ENCODE measurements around the gene MS4A4E.

The MS4A4E gene

GRCh38 chr11:60170566-60170965 is 72.4 kb downstream of the MS4A4E start:
- DNase-seq (ENCODE audit: low spot score), result no peak

DNA sequence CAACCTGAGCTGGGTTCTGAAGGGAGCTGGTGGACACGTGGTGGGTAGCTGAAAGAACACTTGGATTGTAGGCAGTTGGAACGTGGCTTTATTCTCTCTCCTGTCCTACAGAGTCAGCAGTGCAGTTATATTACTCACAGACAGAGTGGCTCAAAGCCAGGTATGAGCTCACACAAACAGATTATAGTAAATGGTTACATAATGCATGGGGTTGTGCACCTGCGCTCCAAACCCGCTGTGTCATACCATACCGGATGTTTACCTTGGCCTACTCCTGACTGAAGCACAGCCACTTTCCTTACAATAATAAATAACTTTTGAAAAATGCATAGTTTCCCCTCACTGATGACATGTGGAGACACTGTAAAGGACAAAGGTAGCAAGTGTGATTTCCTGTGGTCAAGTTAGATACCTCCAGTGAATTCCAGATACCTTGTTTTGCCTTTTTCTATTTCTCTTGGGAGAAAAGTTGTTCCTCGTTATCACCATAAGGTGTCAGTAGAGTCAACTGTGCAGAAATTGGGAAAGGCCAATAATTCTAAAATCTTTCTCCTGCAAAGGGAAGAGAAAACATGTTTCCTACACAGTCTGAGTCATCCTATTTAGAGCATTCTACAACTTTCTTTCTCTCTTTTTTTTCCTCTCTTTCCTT is 73.5 kb downstream of the MS4A4E start:
- Histone ChIP-seq H3K4me1 (ENCODE audit: control insufficient read depth in 2 of 2, insufficient read depth in 1 of 2, low read depth in 1 of 2, low read length in 2 of 2) (no peaks in the 10 kb centered on the region), H2BK5ac (ENCODE audit: low read length) (no peak overlapping the region), H2AFZ (ENCODE audit: low read length) (no peak overlapping the region), H3K27ac (replicated peaks; ENCODE audit: low read length) (no peak overlapping the region), H4K91ac (ENCODE audit: low read depth, low read length, poor library complexity) (no peak overlapping the region), H3K14ac (ENCODE audit: low read length) (no peak overlapping the region), H2BK15ac (ENCODE audit: low read length) (no peak overlapping the region), H3K18ac (ENCODE audit: low read length) (no peak overlapping the region), H2AK5ac (ENCODE audit: low read depth, low read length) (no peak overlapping the region), H3K36me3 (replicated peaks in 1 of 2; ENCODE audit: control insufficient read depth in 2 of 2, insufficient read depth in 2 of 2, low read length in 2 of 2) (no peaks in the 10 kb centered on the region), H3K27me3 (ENCODE audit: control insufficient read depth in 3 of 3, insufficient read depth in 3 of 3, low read depth in 1 of 3, low read length in 3 of 3) (no peaks in the 10 kb centered on the region), H3K9ac (ENCODE audit: low read depth, low read length, poor library complexity) (no peak overlapping the region), H3K4ac (ENCODE audit: low read length) (no peak overlapping the region), H3K79me1 (ENCODE audit: low read depth, low read length) (no peaks in the 10 kb centered on the region), H2BK12ac (ENCODE audit: low read length) (no peak overlapping the region), H3K4me3 (ENCODE audit: low read length in 2 of 2) (peak overlapping the region in 1 of 2 donors; percentile 5), H3K23ac (ENCODE audit: low read depth, low read length, poor library complexity) (no peak overlapping the region), H2BK120ac (ENCODE audit: low read depth, low read length) (no peak overlapping the region), H3K9me3 (replicated peaks in 1 of 2; ENCODE audit: control insufficient read depth in 2 of 2, insufficient read depth in 1 of 2, low read depth in 1 of 2, low read length in 2 of 2) (peaks cover 7 to 17% of the 10 kb centered on the region in 2 donors), H3K4me2 (ENCODE audit: insufficient read depth, low read length, poor library complexity, severe bottlenecking) (no peak overlapping the region), H4K8ac (ENCODE audit: low read depth, low read length) (no peak overlapping the region)
- DNase-seq (ENCODE audit: low spot score), result peak; percentile 27
- WGBS, 2 donors (ENCODE audit: extremely low coverage in 2 of 2, insufficient read length in 2 of 2, insufficient replicate concordance in 1 of 2), result no CpG with 5 or more reads among the region's 6 CpGs

More at GRCh38 chr11:60170566-60170965, 72.4 kb downstream of the MS4A4E start:
- H4K8ac ChIP-seq (ENCODE audit: low read depth, low read length), result no peak overlapping the region
- H2BK15ac ChIP-seq (ENCODE audit: low read length), result no peak overlapping the region
- H3K18ac ChIP-seq (ENCODE audit: low read length), result no peak overlapping the region
- no peak overlapping the region for H3K4me3 ChIP-seq (ENCODE audit: low read length in 2 of 2)
- no peak overlapping the region for H3K27ac ChIP-seq (replicated peaks; ENCODE audit: low read length)
- no peaks in the 10 kb centered on the region for H3K27me3 ChIP-seq (ENCODE audit: control insufficient read depth in 3 of 3, insufficient read depth in 3 of 3, low read depth in 1 of 3, low read length in 3 of 3)
- no peak overlapping the region for H2BK5ac ChIP-seq (ENCODE audit: low read length)
- H2BK120ac ChIP-seq (ENCODE audit: low read depth, low read length), result no peak overlapping the region
- H3K9me3 ChIP-seq (replicated peaks in 1 of 2; ENCODE audit: control insufficient read depth in 2 of 2, insufficient read depth in 1 of 2, low read depth in 1 of 2, low read length in 2 of 2), result peaks cover 7 to 17% of the 10 kb centered on the region in 2 donors
- no peak overlapping the region for H3K14ac ChIP-seq (ENCODE audit: low read length)
- no peak overlapping the region for H2BK12ac ChIP-seq (ENCODE audit: low read length)
- H2AK5ac ChIP-seq (ENCODE audit: low read depth, low read length), result no peak overlapping the region
- no peak overlapping the region for H4K91ac ChIP-seq (ENCODE audit: low read depth, low read length, poor library complexity)
- H3K4me2 ChIP-seq (ENCODE audit: insufficient read depth, low read length, poor library complexity, severe bottlenecking), result no peak overlapping the region
- H3K4me1 ChIP-seq (ENCODE audit: control insufficient read depth in 2 of 2, insufficient read depth in 1 of 2, low read depth in 1 of 2, low read length in 2 of 2), result no peaks in the 10 kb centered on the region
- no peak overlapping the region for H3K4ac ChIP-seq (ENCODE audit: low read length)
- no peak overlapping the region for H3K23ac ChIP-seq (ENCODE audit: low read depth, low read length, poor library complexity)
- WGBS, 2 donors (ENCODE audit: extremely low coverage in 2 of 2, insufficient read length in 2 of 2, insufficient replicate concordance in 1 of 2), result no CpG with 5 or more reads among the region's 1 CpG
- no peaks in the 10 kb centered on the region for H3K79me1 ChIP-seq (ENCODE audit: low read depth, low read length)
- no peaks in the 10 kb centered on the region for H3K36me3 ChIP-seq (replicated peaks in 1 of 2; ENCODE audit: control insufficient read depth in 2 of 2, insufficient read depth in 2 of 2, low read length in 2 of 2)
- H2AFZ ChIP-seq (ENCODE audit: low read length), result no peak overlapping the region
- no peak overlapping the region for H3K9ac ChIP-seq (ENCODE audit: low read depth, low read length, poor library complexity)

DNA sequence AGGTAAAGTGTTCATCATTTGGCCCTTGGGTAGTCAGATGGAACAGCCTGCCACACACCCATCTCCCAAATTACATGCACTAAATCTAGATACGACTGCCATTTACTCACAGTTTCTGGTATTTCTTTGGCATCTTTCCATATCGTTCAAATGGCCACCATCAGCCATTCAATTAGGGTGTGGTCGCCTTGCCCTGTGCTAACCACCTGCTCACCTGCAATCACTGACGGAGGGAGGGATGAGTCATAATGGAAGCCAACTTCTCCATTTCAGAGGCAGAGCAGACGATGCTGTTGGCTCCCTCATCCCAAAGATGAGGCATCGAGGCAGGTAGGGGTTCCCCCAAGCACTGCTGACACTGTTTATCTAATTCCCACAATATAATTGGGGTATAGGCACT is 74.6 kb downstream of the MS4A4E start:
- no peak overlapping the region for H4K8ac ChIP-seq (ENCODE audit: low read depth, low read length)
- H3K14ac ChIP-seq (ENCODE audit: low read length), result no peak overlapping the region
- H3K27ac ChIP-seq (replicated peaks; ENCODE audit: low read length), result no peak overlapping the region
- H2BK12ac ChIP-seq (ENCODE audit: low read length), result no peak overlapping the region
- H3K9me3 ChIP-seq (replicated peaks in 1 of 2; ENCODE audit: control insufficient read depth in 2 of 2, insufficient read depth in 1 of 2, low read depth in 1 of 2, low read length in 2 of 2), result peaks cover 7 to 17% of the 10 kb centered on the region in 2 donors
- H3K79me1 ChIP-seq (ENCODE audit: low read depth, low read length), result no peaks in the 10 kb centered on the region
- H3K4me1 ChIP-seq (ENCODE audit: control insufficient read depth in 2 of 2, insufficient read depth in 1 of 2, low read depth in 1 of 2, low read length in 2 of 2), result no peaks in the 10 kb centered on the region
- no peak overlapping the region for H3K4me2 ChIP-seq (ENCODE audit: insufficient read depth, low read length, poor library complexity, severe bottlenecking)
- H3K4ac ChIP-seq (ENCODE audit: low read length), result no peak overlapping the region
- no peak overlapping the region for H2AFZ ChIP-seq (ENCODE audit: low read length)
- H3K23ac ChIP-seq (ENCODE audit: low read depth, low read length, poor library complexity), result no peak overlapping the region
- no peak overlapping the region for H2AK5ac ChIP-seq (ENCODE audit: low read depth, low read length)
- no peak overlapping the region for H2BK5ac ChIP-seq (ENCODE audit: low read length)
- H4K91ac ChIP-seq (ENCODE audit: low read depth, low read length, poor library complexity), result no peak overlapping the region
- H2BK120ac ChIP-seq (ENCODE audit: low read depth, low read length), result no peak overlapping the region
- H3K36me3 ChIP-seq (replicated peaks in 1 of 2; ENCODE audit: control insufficient read depth in 2 of 2, insufficient read depth in 2 of 2, low read length in 2 of 2), result no peaks in the 10 kb centered on the region
- peak overlapping the region in 1 of 2 donors; percentile 2 for H3K4me3 ChIP-seq (ENCODE audit: low read length in 2 of 2)
- H2BK15ac ChIP-seq (ENCODE audit: low read length), result no peak overlapping the region
- no CpG with 5 or more reads among the region's 6 CpGs for WGBS, 2 donors (ENCODE audit: extremely low coverage in 2 of 2, insufficient read length in 2 of 2, insufficient replicate concordance in 1 of 2)
- H3K27me3 ChIP-seq (ENCODE audit: control insufficient read depth in 3 of 3, insufficient read depth in 3 of 3, low read depth in 1 of 3, low read length in 3 of 3), result no peaks in the 10 kb centered on the region
- DNase-seq (ENCODE audit: low spot score), result no peak
- H3K18ac ChIP-seq (ENCODE audit: low read length), result no peak overlapping the region
- peak overlapping the region; percentile 5 for H3K9ac ChIP-seq (ENCODE audit: low read depth, low read length, poor library complexity)

DNA sequence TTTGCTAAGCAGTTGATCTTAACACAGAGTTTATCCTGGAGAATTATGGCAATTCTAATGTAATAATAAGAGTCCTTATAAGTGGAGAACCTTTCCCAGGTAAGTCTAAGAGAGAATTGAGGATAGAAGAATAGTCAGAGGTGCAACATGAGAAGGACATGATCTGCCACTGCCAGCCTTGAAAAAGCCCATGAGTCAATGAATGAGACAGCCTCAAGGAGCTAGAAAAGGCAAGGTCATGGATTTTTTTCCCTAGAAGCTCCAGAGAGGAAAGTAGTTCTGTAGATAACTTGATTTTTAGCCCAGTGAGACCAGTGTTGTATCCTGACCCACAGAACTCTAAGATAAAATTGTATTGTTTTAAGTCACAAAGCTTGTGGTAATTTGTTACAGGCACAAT is 77.0 kb downstream of the MS4A4E start:
- Histone ChIP-seq H3K23ac (ENCODE audit: low read depth, low read length, poor library complexity) (no peak overlapping the region), H2BK12ac (ENCODE audit: low read length) (no peak overlapping the region), H3K18ac (ENCODE audit: low read length) (no peak overlapping the region), H2BK15ac (ENCODE audit: low read length) (no peak overlapping the region), H3K27ac (replicated peaks; ENCODE audit: low read length) (no peak overlapping the region), H3K4me2 (ENCODE audit: insufficient read depth, low read length, poor library complexity, severe bottlenecking) (no peak overlapping the region), H3K4ac (ENCODE audit: low read length) (no peak overlapping the region), H3K4me1 (ENCODE audit: control insufficient read depth in 2 of 2, insufficient read depth in 1 of 2, low read depth in 1 of 2, low read length in 2 of 2) (no peaks in the 10 kb centered on the region), H2BK120ac (ENCODE audit: low read depth, low read length) (no peak overlapping the region), H4K91ac (ENCODE audit: low read depth, low read length, poor library complexity) (no peak overlapping the region), H3K79me1 (ENCODE audit: low read depth, low read length) (no peaks in the 10 kb centered on the region), H2BK5ac (ENCODE audit: low read length) (no peak overlapping the region), H3K27me3 (ENCODE audit: control insufficient read depth in 3 of 3, insufficient read depth in 3 of 3, low read depth in 1 of 3, low read length in 3 of 3) (no peaks in the 10 kb centered on the region), H2AFZ (ENCODE audit: low read length) (no peak overlapping the region), H3K9ac (ENCODE audit: low read depth, low read length, poor library complexity) (no peak overlapping the region), H3K4me3 (ENCODE audit: low read length in 2 of 2) (no peak overlapping the region), H2AK5ac (ENCODE audit: low read depth, low read length) (no peak overlapping the region), H3K9me3 (replicated peaks in 1 of 2; ENCODE audit: control insufficient read depth in 2 of 2, insufficient read depth in 1 of 2, low read depth in 1 of 2, low read length in 2 of 2) (peaks cover 7 to 17% of the 10 kb centered on the region in 2 donors), H3K36me3 (replicated peaks in 1 of 2; ENCODE audit: control insufficient read depth in 2 of 2, insufficient read depth in 2 of 2, low read length in 2 of 2) (no peaks in the 10 kb centered on the region), H4K8ac (ENCODE audit: low read depth, low read length) (no peak overlapping the region), H3K14ac (ENCODE audit: low read length) (no peak overlapping the region)
- DNase-seq (ENCODE audit: low spot score), result no peak
